ENCODE results near the gene MAB21L2.

MAB21L2 gene

GRCh38 chr4:150570862-150571261 lies 11.1 kb upstream of the MAB21L2 start:
- Histone ChIP-seq H3F3A (ENCODE audit: insufficient read depth, low read length) (no peaks in the 10 kb centered on the region), H3K27ac (ENCODE audit: low read length) (no peak overlapping the region), H3K27me3 (replicated peaks; ENCODE audit: insufficient read depth, low read length) (no peaks in the 10 kb centered on the region), H4K20me1 (ENCODE audit: insufficient read depth, low read length) (no peaks in the 10 kb centered on the region), H3K79me2 (ENCODE audit: low read length) (no peaks in the 10 kb centered on the region), H3K9me3 (replicated peaks; ENCODE audit: insufficient read depth, low read length) (no peaks in the 10 kb centered on the region), H3K36me3 (replicated peaks; ENCODE audit: insufficient read depth, low read length) (no peaks in the 10 kb centered on the region), H3K9ac (ENCODE audit: low read length) (no peak overlapping the region), H2AFZ (ENCODE audit: low read length) (no peak overlapping the region), H3K4me3 (ENCODE audit: low read length) (no peak overlapping the region), H3K4me2 (ENCODE audit: low read depth, low read length) (no peak overlapping the region), H3K4me1 (ENCODE audit: low read length) (no peaks in the 10 kb centered on the region), H3K9me2 (replicated peaks; ENCODE audit: insufficient read depth, low read length) (no peaks in the 10 kb centered on the region)
- DNase-seq: no peak
- TF ChIP-seq CTCF (IDR thresholded peaks at IDR 0.05; ENCODE audit: low read length) (no peak), EZH2phosphoT487 (IDR thresholded peaks at IDR 0.05; ENCODE audit: low read length) (no peak), EZH2 (optimal IDR thresholded peaks at IDR 0.05; ENCODE audit: low read depth, low read length) (no peak)

- TF ChIP-seq CTCF (IDR thresholded peaks at IDR 0.05; ENCODE audit: low read length): no peak
- no peak for TF ChIP-seq EZH2phosphoT487 (IDR thresholded peaks at IDR 0.05; ENCODE audit: low read length)
- TF ChIP-seq EZH2 (optimal IDR thresholded peaks at IDR 0.05; ENCODE audit: low read depth, low read length): no peak
These were observed 9.0 kb upstream of the MAB21L2 start for GRCh38 chr4:150572704-150573504.

GRCh38 chr4:150573534-150573933 lies 8.4 kb upstream of the MAB21L2 start:
- Histone ChIP-seq H3K4me2 (ENCODE audit: low read depth, low read length) (no peak overlapping the region), H4K20me1 (ENCODE audit: insufficient read depth, low read length) (no peaks in the 10 kb centered on the region), H3K27me3 (replicated peaks; ENCODE audit: insufficient read depth, low read length) (no peaks in the 10 kb centered on the region), H3K27ac (ENCODE audit: low read length) (no peak overlapping the region), H3K9ac (ENCODE audit: low read length) (no peak overlapping the region), H3K4me1 (ENCODE audit: low read length) (no peaks in the 10 kb centered on the region), H3K4me3 (ENCODE audit: low read length) (no peak overlapping the region), H3K36me3 (replicated peaks; ENCODE audit: insufficient read depth, low read length) (no peaks in the 10 kb centered on the region), H3K79me2 (ENCODE audit: low read length) (no peaks in the 10 kb centered on the region), H3K9me2 (replicated peaks; ENCODE audit: insufficient read depth, low read length) (no peaks in the 10 kb centered on the region), H2AFZ (ENCODE audit: low read length) (no peak overlapping the region), H3F3A (ENCODE audit: insufficient read depth, low read length) (no peaks in the 10 kb centered on the region), H3K9me3 (replicated peaks; ENCODE audit: insufficient read depth, low read length) (no peaks in the 10 kb centered on the region)
- TF ChIP-seq EZH2 (optimal IDR thresholded peaks at IDR 0.05; ENCODE audit: low read depth, low read length) (no peak), EZH2phosphoT487 (IDR thresholded peaks at IDR 0.05; ENCODE audit: low read length) (no peak), CTCF (IDR thresholded peaks at IDR 0.05; ENCODE audit: low read length) (no peak)
- no peak for DNase-seq

More at GRCh38 chr4:150572704-150573504, 9.0 kb upstream of the MAB21L2 start:
- no peak overlapping the region for H3K27ac ChIP-seq (ENCODE audit: low read length)
- no peaks in the 10 kb centered on the region for H3K79me2 ChIP-seq (ENCODE audit: low read length)
- no peaks in the 10 kb centered on the region for H3K4me1 ChIP-seq (ENCODE audit: low read length)
- H3K9me2 ChIP-seq (replicated peaks; ENCODE audit: insufficient read depth, low read length): no peaks in the 10 kb centered on the region
- no peaks in the 10 kb centered on the region for H3K36me3 ChIP-seq (replicated peaks; ENCODE audit: insufficient read depth, low read length)
- H2AFZ ChIP-seq (ENCODE audit: low read length): no peak overlapping the region
- no peaks in the 10 kb centered on the region for H3K9me3 ChIP-seq (replicated peaks; ENCODE audit: insufficient read depth, low read length)
- no peaks in the 10 kb centered on the region for H3K27me3 ChIP-seq (replicated peaks; ENCODE audit: insufficient read depth, low read length)
- no peaks in the 10 kb centered on the region for H4K20me1 ChIP-seq (ENCODE audit: insufficient read depth, low read length)
- no peak overlapping the region for H3K9ac ChIP-seq (ENCODE audit: low read length)
- no peaks in the 10 kb centered on the region for H3F3A ChIP-seq (ENCODE audit: insufficient read depth, low read length)
- H3K4me3 ChIP-seq (ENCODE audit: low read length): no peak overlapping the region
- no peak for DNase-seq
- no peak overlapping the region for H3K4me2 ChIP-seq (ENCODE audit: low read depth, low read length)

Measured in MM.1S (cell line).